Loucy (cell line): Measurements from ENCODE around the gene ATP5PB.

ENCODE experiments used
- CTCF ChIP-seq: fragments of 200-600 bp; sonication (generic); conservative IDR thresholded peaks from 2 replicates; pipeline ENCODE4 v1.5.1; 2014; ENCODE audit warnings: mild to moderate bottlenecking, antibody characterized with exemption, low read length
- EZH2phosphoT487 ChIP-seq: fragments of 200-600 bp; IDR thresholded peaks from 2 replicates; pipeline ENCODE4 v1.6.1; 2018; ENCODE audit warnings: antibody characterized with exemption, mild to moderate bottlenecking, moderate library complexity, borderline replicate concordance

DNA sequence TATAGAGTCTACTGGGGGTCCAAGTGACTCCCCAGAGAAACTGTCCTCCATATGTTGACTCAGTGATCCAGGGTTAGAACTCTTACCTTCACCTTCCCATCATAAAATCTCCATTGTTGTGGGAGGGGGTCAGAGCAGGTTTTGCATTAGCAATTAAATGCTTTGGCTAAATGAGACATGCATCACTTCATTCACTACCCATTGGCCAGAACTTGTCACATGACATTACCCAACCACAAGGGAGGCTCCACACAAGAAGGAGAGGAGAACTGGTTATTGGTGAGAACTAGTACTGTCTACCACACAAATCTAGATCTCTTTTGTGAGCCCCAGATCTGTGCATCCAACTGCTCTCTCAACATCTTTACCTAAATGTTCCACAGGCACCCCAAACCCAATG, 20.3 kb downstream of the ATP5PB start:
- no peak for TF ChIP-seq CTCF
- TF ChIP-seq EZH2phosphoT487: no peak
